K562 (cell line): ENCODE results near the gene STX1B. TPM values are rescaled to one million over a fixed set of nuclear protein-coding genes. Genes with fewer than 3 reads are reported as not detected.

Experiments
- ATAC-seq: fragments of 200-7000 bp; cut with Tn5 transposase; 3 replicates; pipeline ENCODE4 v1.9.1; 2020; ENCODE audit warnings: moderate library complexity
- BruUV-seq: library from RNA; stranded (reverse); fragments of 400-500 nt; replicated peaks from 2 replicates; lab custom pipeline; 2021; lab: Mats Ljungman, UMichigan
- CTCF ChIA-PET: fragments of 300-600 bp; formaldehyde crosslinking; extraction: SDS; loops from one replicate; lab custom pipeline; 2021; ENCODE audit warnings: low intra/inter-chr PET ratio; lab: Yijun Ruan, JAX
- POLR2A ChIA-PET: fragments of 300-600, 350-650 bp; sonication (Branson Sonifier 250); formaldehyde crosslinking; extraction: SDS; loops from one replicate; lab custom pipeline; 2021; ENCODE audit warnings: antibody characterized with exemption, inconsistent platforms; lab: Yijun Ruan, JAX
- DNase-seq, 4 experiments: peaks; one replicate each; pipeline versions ENCODE4 v3.0.0 to v3.0.0-alpha.2; 2011 to 2018; ENCODE audit warnings: low spot score in 3 of 4, mixed read lengths in 3 of 4; ENCODE audit errors: extremely low read depth in 1 of 4
- FAIRE-seq: peaks from 2 replicates; lab custom pipeline; 2011; peaks lifted over from hg19 to GRCh38; lab: Jason Lieb, UNC
- H2AFZ ChIP-seq: 2 replicates; pipeline ENCODE4 v1.6.0; 2011; ENCODE audit warnings: low read depth, low read length, control low read depth, inconsistent platforms
- H3K27ac ChIP-seq: fragments of 200-600 bp; 3 replicates; pipeline ENCODE4 v1.8.0; 2011; ENCODE audit warnings: low read depth, mild to moderate bottlenecking, control low read depth, inconsistent platforms, low read length, moderate library complexity, mixed read lengths; ENCODE audit errors: extremely low read depth
- H3K27me3 ChIP-seq, 2 experiments: fragments of 300-600 bp in 1 of 2; 2 replicates in 1 of 2; 3 replicates in 1 of 2; pipeline versions ENCODE4 v1.6.0 to v1.8.0; 2011; ENCODE audit warnings: inconsistent platforms in 2 of 2, low read length in 2 of 2, mild to moderate bottlenecking in 1 of 2, mixed read lengths in 1 of 2, moderate library complexity in 1 of 2; ENCODE audit not compliant: control insufficient read depth in 2 of 2, insufficient read depth in 2 of 2
- H3K36me3 ChIP-seq: fragments of 300-600 bp; 3 replicates; pipeline ENCODE4 v1.8.0; 2011; ENCODE audit warnings: mild to moderate bottlenecking, low read length, inconsistent platforms; ENCODE audit not compliant: control insufficient read depth, insufficient read depth
- H3K4me1 ChIP-seq, 2 experiments: fragments of 200-600 bp in 1 of 2; replicated peaks in 1 of 2; 2 replicates in 1 of 2; 3 replicates in 1 of 2; pipeline versions ENCODE4 v1.5.1 to v1.8.0; 2011; ENCODE audit warnings: inconsistent platforms in 2 of 2, low read length in 2 of 2, mild to moderate bottlenecking in 1 of 2, mixed read lengths in 1 of 2, moderate library complexity in 1 of 2; ENCODE audit not compliant: control insufficient read depth in 2 of 2, insufficient read depth in 2 of 2
- H3K4me2 ChIP-seq: 2 replicates; pipeline ENCODE4 v1.6.1; 2011; ENCODE audit warnings: low read length, control low read depth, inconsistent platforms, mixed read lengths; ENCODE audit not compliant: insufficient read depth
- H3K4me3 ChIP-seq: fragments of 200-600 bp; sonication (generic), shearing (Covaris generic); 2 replicates; pipeline ENCODE4 v1.5.1; 2016; ENCODE audit warnings: control low read depth, inconsistent platforms
- H3K79me2 ChIP-seq: fragments of 200-600 bp; 3 replicates; pipeline ENCODE4 v1.8.0; 2011; ENCODE audit warnings: low read length, inconsistent platforms; ENCODE audit not compliant: control insufficient read depth, insufficient read depth
- H3K9ac ChIP-seq, 2 experiments: 2 replicates each; pipeline versions ENCODE4 v1.6.0 to v1.6.1; 2011; ENCODE audit warnings: low read depth in 2 of 2, low read length in 2 of 2, control low read depth in 1 of 2, inconsistent platforms in 1 of 2, mild to moderate bottlenecking in 1 of 2, mixed read lengths in 1 of 2; ENCODE audit not compliant: insufficient read depth in 1 of 2
- H3K9me1 ChIP-seq: one replicate; pipeline ENCODE4 v1.6.0; 2011; ENCODE audit warnings: inconsistent platforms, mild to moderate bottlenecking, low read length, moderate library complexity; ENCODE audit not compliant: control insufficient read depth, insufficient read depth
- H3K9me3 ChIP-seq: replicated peaks from 2 replicates; pipeline ENCODE4 v1.5.1; 2011; ENCODE audit warnings: low read depth, low read length, inconsistent platforms; ENCODE audit not compliant: control insufficient read depth, insufficient read depth
- H4K20me1 ChIP-seq: replicated peaks from 2 replicates; pipeline ENCODE4 v1.6.1; 2011; ENCODE audit warnings: low read length, inconsistent platforms, mixed read lengths; ENCODE audit not compliant: control insufficient read depth, insufficient read depth
- BCOR ChIP-seq: fragments of 450-650 bp; IDR thresholded peaks from 2 replicates; pipeline ENCODE4 v1.6.1; 2016
- CHD4 ChIP-seq: fragments of 200-600 bp; sonication (generic); IDR thresholded peaks from 3 replicates; pipeline ENCODE4 v1.6.1; 2012; ENCODE audit warnings: low read depth, mild to moderate bottlenecking, mixed read lengths, low read length, inconsistent platforms; ENCODE audit not compliant: insufficient read depth, insufficient replicate concordance, poor library complexity, severe bottlenecking
- KDM1A ChIP-seq, 2 experiments: fragments of 450-650 bp; IDR thresholded peaks; 2 replicates each; pipeline ENCODE4 v1.6.1; 2016; ENCODE audit warnings: mild to moderate bottlenecking in 2 of 2
- RAD21 ChIP-seq, 2 experiments: fragments of 250-450 bp in 1 of 2; fragments of 450-650 bp in 1 of 2; sonication (Bioruptor Pico) in 1 of 2; formaldehyde crosslinking in 1 of 2; IDR thresholded peaks in 1 of 2; conservative IDR thresholded peaks in 1 of 2; 2 replicates each; pipeline versions ENCODE4 v1.4.0 to v1.8.0; 2020 to 2022; ENCODE audit warnings: mild to moderate bottlenecking in 2 of 2, moderate library complexity in 1 of 2
- RBM25 ChIP-seq: fragments of 200-400 bp; formaldehyde crosslinking; IDR thresholded peaks from 2 replicates; pipeline ENCODE4 v1.6.1; 2018; ENCODE audit warnings: low read length, low read depth, moderate library complexity; ENCODE audit not compliant: severe bottlenecking
- TCF7 ChIP-seq: sonication (generic); IDR thresholded peaks from 2 replicates; pipeline ENCODE4 v1.6.1; 2016; ENCODE audit warnings: antibody characterized with exemption, borderline replicate concordance
- ZC3H11A ChIP-seq: IDR thresholded peaks from 2 replicates; pipeline ENCODE4 v1.6.1; 2012; ENCODE audit warnings: low read depth, low read length, improper control_type of control experiment
- ZFP36 ChIP-seq: fragments of 150-350 bp; IDR thresholded peaks from 2 replicates; pipeline ENCODE4 v1.6.1; 2018; ENCODE audit warnings: low read length, low read depth; ENCODE audit not compliant: partially characterized antibody
- ZNF12 ChIP-seq: sonication (generic); formaldehyde crosslinking; IDR thresholded peaks from 2 replicates; pipeline ENCODE4 v1.4.0; 2020; ENCODE audit warnings: mild to moderate bottlenecking, missing genetic modification reagents
- ZNF561 ChIP-seq: fragments of 450-650 bp; formaldehyde crosslinking; conservative IDR thresholded peaks from 2 replicates; pipeline ENCODE4 v1.4.0; 2020; ENCODE audit warnings: mild to moderate bottlenecking, moderate library complexity
- WGBS: fragments of 100-300 bp; shearing (Covaris generic); methylation state at CpG from one replicate; pipeline ENCODE4 v1.1.6; 2016; ENCODE audit warnings: low coverage, mixed read lengths; ENCODE audit not compliant: insufficient coverage; ENCODE audit errors: missing lambda C conversion rate; 5-methylcytosine and 5-hydroxymethylcytosine counted together
- in situ Hi-C: fragments of 300-500 bp; cut with MboI; formaldehyde crosslinking; loops from 4 replicates; pipeline ENCODE4 v1.15.0; 2018; ENCODE audit warnings: inconsistent platforms, mixed read lengths
- intact Hi-C: fragments of 100-400 bp; cut with micrococcal nuclease; formaldehyde crosslinking; loops from 2 replicates; pipeline ENCODE4 v1.14.2; 2022
- polyA plus RNA-seq, 8 experiments: library from polyadenylated mRNA; depleted of rRNA in 4 of 8; stranded (reverse) in 5 of 8; unstranded in 3 of 8; fragments of >200 nt; fragmentation: Nextera tagmentation in 2 of 8; fragmentation: Illumina TruSeq in 1 of 8; extraction: Ambion mirVana in 2 of 8; extraction: Trizol in 1 of 8; gene quantifications; 2 replicates each; pipeline versions ENCODE4 v1.2.1 to v1.2.3, GENCODE V29; 2011 to 2014; ENCODE audit warnings: inconsistent platforms in 1 of 8, missing spikeins in 1 of 8
- total RNA-seq, 7 experiments: library from RNA; depleted of rRNA in 6 of 7; stranded (reverse); fragments of >200 nt in 6 of 7; fragmentation: Illumina TruSeq in 2 of 7; extraction: Trizol in 2 of 7; gene quantifications; 2 replicates each; pipeline versions ENCODE4 v1.2.1 to v1.2.3, GENCODE V29; 2011 to 2021; ENCODE audit warnings: low replicate concordance in 1 of 7
- TF ChIP-seq, protein P1 (sequence below): fragments of 250-450 bp; sonication (Bioruptor Pico); IDR thresholded peaks from 2 replicates; pipeline ENCODE4 v1.6.1; 2021; ENCODE audit warnings: mild to moderate bottlenecking
- TF ChIP-seq, protein P2 (sequence below): fragments of 450-650 bp; IDR thresholded peaks from 2 replicates; pipeline ENCODE4 v1.6.1; 2016; ENCODE audit warnings: missing biosample characterization, missing genetic modification characterization
- TF ChIP-seq, protein P3 (sequence below): fragments of 450-650 bp; IDR thresholded peaks from one replicate; pipeline ENCODE4 v1.6.1; 2018; ENCODE audit warnings: mild to moderate bottlenecking, moderate library complexity; ENCODE audit not compliant: partially characterized antibody
- TF ChIP-seq, protein P4 (sequence below): fragments of 250-450 bp; sonication (Bioruptor Pico); IDR thresholded peaks from 2 replicates; pipeline ENCODE4 v1.8.0; 2021; ENCODE audit warnings: moderate library complexity, mild to moderate bottlenecking, inconsistent platforms

STX1B gene
- total and polyA plus RNA-seq, 9 of the 15 experiments (the other 6 are each of a cell fraction or from before 2014, with no cell fraction given) = 0.07 to 2.5 (median 0.86) TPM

DNA sequence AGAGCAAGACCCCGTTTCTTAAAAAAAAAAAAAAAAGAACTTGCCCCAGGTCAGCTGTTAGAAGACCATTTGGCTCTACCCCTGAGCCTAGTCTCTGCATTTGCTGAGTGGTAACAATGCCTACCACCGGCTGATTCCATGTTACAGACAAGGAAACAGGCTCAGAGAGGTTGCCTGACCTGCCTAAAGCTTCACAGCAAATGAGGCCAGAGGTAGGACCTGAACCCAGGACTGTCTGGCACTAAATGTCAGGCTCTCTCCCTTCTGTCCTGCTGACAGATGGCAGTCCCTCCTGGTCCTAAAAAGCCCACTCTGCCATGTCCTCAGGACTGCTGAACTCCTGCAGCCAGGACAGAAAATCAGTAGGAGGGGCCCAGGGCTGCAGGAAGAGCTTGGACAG, 5.8 kb downstream of the STX1B start:
- no peak for FAIRE-seq
- Histone ChIP-seq H3K9me3 (no peaks in the 10 kb centered on the region), H3K27me3 (peaks cover 0 to 4% of the 10 kb centered on the region in 2 experiments; a peak in 1 of 5 replicates), H3K4me2 (no peak overlapping the region), H3K4me1 (peaks cover 16 to 30% of the 10 kb centered on the region in 2 experiments; a peak in 4 of 5 replicates), H3K79me2 (no peaks in the 10 kb centered on the region), H3K9ac (no peak overlapping the region), H4K20me1 (no peaks in the 10 kb centered on the region), H3K27ac (no peak overlapping the region), H3K36me3 (no peaks in the 10 kb centered on the region)
- DNase-seq = no peak
- 6% methylated on average over 2 of the region's 2 CpGs for WGBS
- ATAC-seq = no peak
- ChIA-PET POLR2A (interaction anchor here (0.9 kb wide), 1 partner anchor 16 kb away, joined by 4 read pairs; no protein-coding TSS in a partner anchor), CTCF (no interaction called here)
- in situ Hi-C loops (no loop called here), intact Hi-C loops (no loop called here)
- TF ChIP-seq, protein P1, sequence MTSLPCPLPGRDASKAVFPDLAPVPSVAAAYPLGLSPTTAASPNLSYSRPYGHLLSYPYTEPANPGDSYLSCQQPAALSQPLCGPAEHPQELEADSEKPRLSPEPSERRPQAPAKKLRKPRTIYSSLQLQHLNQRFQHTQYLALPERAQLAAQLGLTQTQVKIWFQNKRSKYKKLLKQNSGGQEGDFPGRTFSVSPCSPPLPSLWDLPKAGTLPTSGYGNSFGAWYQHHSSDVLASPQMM = no peak
- TF ChIP-seq ZNF12 (CRISPR knock-in tag) (no peak), RBM25 (peak; percentile 43), CHD4 (no peak), TCF7 (no peak), BCOR (peak; percentile 52; the same call in 1 of the 2 replicates), ZC3H11A (no peak), KDM1A (IDR thresholded peaks at IDR 0.05) (0 out of 4 replicates have a peak, but pooled peaks of 1 of the 2 experiments have one; percentile 15), RAD21 (CRISPR knock-in tag; conservative IDR thresholded peaks at IDR 0.05 in 1 of 2, IDR thresholded peaks at IDR 0.05 in 1 of 2) (no peak), ZNF561 (CRISPR knock-in tag) (no peak), ZFP36 (peak; percentile 53)
- TF ChIP-seq, protein P2, sequence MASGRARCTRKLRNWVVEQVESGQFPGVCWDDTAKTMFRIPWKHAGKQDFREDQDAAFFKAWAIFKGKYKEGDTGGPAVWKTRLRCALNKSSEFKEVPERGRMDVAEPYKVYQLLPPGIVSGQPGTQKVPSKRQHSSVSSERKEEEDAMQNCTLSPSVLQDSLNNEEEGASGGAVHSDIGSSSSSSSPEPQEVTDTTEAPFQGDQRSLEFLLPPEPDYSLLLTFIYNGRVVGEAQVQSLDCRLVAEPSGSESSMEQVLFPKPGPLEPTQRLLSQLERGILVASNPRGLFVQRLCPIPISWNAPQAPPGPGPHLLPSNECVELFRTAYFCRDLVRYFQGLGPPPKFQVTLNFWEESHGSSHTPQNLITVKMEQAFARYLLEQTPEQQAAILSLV (tag) = no peak
- TF ChIP-seq, protein P3, sequence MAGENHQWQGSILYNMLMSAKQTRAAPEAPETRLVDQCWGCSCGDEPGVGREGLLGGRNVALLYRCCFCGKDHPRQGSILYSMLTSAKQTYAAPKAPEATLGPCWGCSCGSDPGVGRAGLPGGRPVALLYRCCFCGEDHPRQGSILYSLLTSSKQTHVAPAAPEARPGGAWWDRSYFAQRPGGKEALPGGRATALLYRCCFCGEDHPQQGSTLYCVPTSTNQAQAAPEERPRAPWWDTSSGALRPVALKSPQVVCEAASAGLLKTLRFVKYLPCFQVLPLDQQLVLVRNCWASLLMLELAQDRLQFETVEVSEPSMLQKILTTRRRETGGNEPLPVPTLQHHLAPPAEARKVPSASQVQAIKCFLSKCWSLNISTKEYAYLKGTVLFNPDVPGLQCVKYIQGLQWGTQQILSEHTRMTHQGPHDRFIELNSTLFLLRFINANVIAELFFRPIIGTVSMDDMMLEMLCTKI = no peak
- TF ChIP-seq, protein P4, sequence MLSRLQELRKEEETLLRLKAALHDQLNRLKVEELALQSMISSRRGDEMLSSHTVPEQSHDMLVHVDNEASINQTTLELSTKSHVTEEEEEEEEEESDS = no peak
- TF ChIP-seq, all 486 proteins: peak for 4
- no peak overlapping the region for H2AFZ ChIP-seq
- no TSS peak for BruUV-seq
- no peak overlapping the region for H3K4me3 ChIP-seq
- H3K9me1 ChIP-seq = no peaks in the 10 kb centered on the region
